A549 (cell line): ENCODE measurements around the gene CDS1. TPM values are rescaled to one million over a fixed set of nuclear protein-coding genes. Genes with fewer than 3 reads are reported as not detected.

Source experiments
- ATAC-seq, 2 experiments: fragments of 200-7000 bp in 1 of 2; fragments of >200 bp in 1 of 2; cut with Nextera tagmentation in 1 of 2; cut with Tn5 transposase in 1 of 2; 3 replicates each; pipeline versions ENCODE4 v1.8.0 to v1.9.1; 2018 to 2020; ENCODE audit warnings: mild to moderate bottlenecking in 1 of 2, moderate library complexity in 1 of 2
- CTCF ChIA-PET: fragments of 300-600 bp; sonication (Branson Sonifier 250); formaldehyde crosslinking; extraction: SDS; loops from one replicate; lab custom pipeline; 2021; ENCODE audit warnings: antibody characterized with exemption, inconsistent platforms; lab: Yijun Ruan, JAX
- POLR2A ChIA-PET: fragments of 350-600 bp; formaldehyde crosslinking; extraction: SDS; loops from one replicate; lab custom pipeline; 2021; ENCODE audit warnings: antibody characterized with exemption, inconsistent platforms; lab: Yijun Ruan, JAX
- DNase-seq, 2 experiments: peaks; one replicate each; pipeline versions ENCODE4 v3.0.0 to v3.0.0-alpha.2; 2011 to 2016; ENCODE audit warnings: low read depth in 1 of 2, low spot score in 1 of 2
- FAIRE-seq: peaks from 2 replicates; lab custom pipeline; 2011; peaks lifted over from hg19 to GRCh38; lab: Jason Lieb, UNC
- H3K27ac ChIP-seq, 2 experiments: fragments of >200 bp; sonication (Bioruptor Twin); formaldehyde crosslinking; 3 replicates each; pipeline ENCODE4 v1.5.1; 2016 to 2017
- H3K4me1 ChIP-seq: fragments of >200 bp; sonication (Bioruptor Twin); formaldehyde crosslinking; 3 replicates; pipeline ENCODE4 v1.6.1; 2016
- H3K4me2 ChIP-seq: fragments of >200 bp; sonication (Bioruptor Twin); formaldehyde crosslinking; 3 replicates; pipeline ENCODE4 v1.6.1; 2016
- H3K4me3 ChIP-seq: fragments of >200 bp; sonication (Bioruptor Twin); formaldehyde crosslinking; 3 replicates; pipeline ENCODE4 v1.5.1; 2016
- H3K9me3 ChIP-seq: fragments of >200 bp; sonication (Bioruptor Twin); formaldehyde crosslinking; 3 replicates; pipeline ENCODE4 v1.6.1; 2016
- BCL3 ChIP-seq: fragments of >200 bp; sonication (Bioruptor Twin); formaldehyde crosslinking; IDR thresholded peaks from 3 replicates; pipeline ENCODE4 v1.6.1; 2016
- CBX2 ChIP-seq: fragments of 200-600 bp; sonication (generic); IDR thresholded peaks from 2 replicates; pipeline ENCODE4 v1.6.1; 2016; ENCODE audit warnings: low read depth, mild to moderate bottlenecking, borderline replicate concordance
- CBX8 ChIP-seq: fragments of 200-600 bp; sonication (generic); IDR thresholded peaks from 2 replicates; pipeline ENCODE4 v1.6.1; 2016
- CEBPB ChIP-seq, 2 experiments: fragments of >200 bp in 1 of 2; sonication (Bioruptor Twin) in 1 of 2; formaldehyde crosslinking in 1 of 2; IDR thresholded peaks; 2 replicates each; pipeline ENCODE4 v1.6.1; 2012 to 2016
- CHD2 ChIP-seq: fragments of 150-350 bp; IDR thresholded peaks from 2 replicates; pipeline ENCODE4 v1.6.1; 2014; ENCODE audit warnings: low read length; ENCODE audit not compliant: partially characterized antibody
- CHD4 ChIP-seq: fragments of 200-600 bp; sonication (generic); IDR thresholded peaks from 2 replicates; pipeline ENCODE4 v1.6.1; 2016; ENCODE audit warnings: antibody characterized with exemption, mild to moderate bottlenecking, borderline replicate concordance
- EHF ChIP-seq: fragments of 250-450 bp; sonication (Bioruptor Pico); IDR thresholded peaks from 2 replicates; pipeline ENCODE4 v1.5.0; 2020; ENCODE audit warnings: mild to moderate bottlenecking
- EHMT2 ChIP-seq: fragments of 200-600 bp; sonication (generic); IDR thresholded peaks from 2 replicates; pipeline ENCODE4 v1.6.1; 2016; ENCODE audit warnings: antibody characterized with exemption, low read depth, mild to moderate bottlenecking, moderate library complexity
- ELK1 ChIP-seq: fragments of 150-350 bp; IDR thresholded peaks from 2 replicates; pipeline ENCODE4 v1.6.1; 2014; ENCODE audit warnings: low read depth, mild to moderate bottlenecking, low read length
- EP300 ChIP-seq, 2 experiments: fragments of >200 bp; sonication (Bioruptor Twin); formaldehyde crosslinking; IDR thresholded peaks; 2 replicates in 1 of 2; 3 replicates in 1 of 2; pipeline ENCODE4 v1.6.1; 2016 to 2017
- FOXS1 ChIP-seq: fragments of 250-450 bp; sonication (Bioruptor Pico); IDR thresholded peaks from 2 replicates; pipeline ENCODE4 v1.5.0; 2020; ENCODE audit warnings: mild to moderate bottlenecking, moderate library complexity
- GATA3 ChIP-seq: IDR thresholded peaks from 2 replicates; pipeline ENCODE4 v1.6.1; 2012; ENCODE audit warnings: borderline replicate concordance
- HDAC2 ChIP-seq: fragments of 200-600 bp; sonication (generic); IDR thresholded peaks from 2 replicates; pipeline ENCODE4 v1.6.1; 2016
- HOXA7 ChIP-seq: fragments of 250-450 bp; sonication (Bioruptor Pico); IDR thresholded peaks from 2 replicates; pipeline ENCODE4 v1.5.0; 2020; ENCODE audit warnings: mild to moderate bottlenecking, moderate library complexity
- HOXB13 ChIP-seq: fragments of 250-450 bp; sonication (Bioruptor Pico); IDR thresholded peaks from 2 replicates; pipeline ENCODE4 v1.5.0; 2020; ENCODE audit warnings: low read depth, mild to moderate bottlenecking, moderate library complexity
- HOXB5 ChIP-seq: fragments of 250-450 bp; sonication (Bioruptor Pico); IDR thresholded peaks from 2 replicates; pipeline ENCODE4 v1.5.0; 2020; ENCODE audit warnings: mild to moderate bottlenecking, moderate library complexity
- KDM1A ChIP-seq: fragments of 200-600 bp; sonication (generic); IDR thresholded peaks from 2 replicates; pipeline ENCODE4 v1.6.1; 2016; ENCODE audit warnings: low read depth, mild to moderate bottlenecking
- MYC ChIP-seq: IDR thresholded peaks from 2 replicates; pipeline ENCODE4 v1.6.1; 2012; ENCODE audit warnings: mild to moderate bottlenecking, inconsistent platforms, low read length, improper control_type of control experiment, borderline replicate concordance
- NFE2L2 ChIP-seq: fragments of 150-350 bp; conservative IDR thresholded peaks from 2 replicates; pipeline ENCODE4 v1.6.1; 2014; ENCODE audit warnings: low read length
- NR3C1 ChIP-seq: fragments of >200 bp; sonication (Bioruptor Twin); formaldehyde crosslinking; IDR thresholded peaks from 3 replicates; pipeline ENCODE4 v1.6.1; 2017
- PBX3 ChIP-seq: IDR thresholded peaks from 2 replicates; pipeline ENCODE4 v1.6.1; 2012
- PHF8 ChIP-seq: fragments of 200-600 bp; sonication (generic); IDR thresholded peaks from 2 replicates; pipeline ENCODE4 v1.6.1; 2016; ENCODE audit warnings: low read depth, mild to moderate bottlenecking, antibody characterized with exemption, moderate library complexity, borderline replicate concordance
- POLR2AphosphoS2 ChIP-seq: conservative IDR thresholded peaks from 2 replicates; pipeline ENCODE4 v1.6.1; 2012; ENCODE audit warnings: low read length, improper control_type of control experiment, inconsistent platforms
- RAD21 ChIP-seq, 2 experiments: fragments of >200 bp in 1 of 2; sonication (Bioruptor Twin) in 1 of 2; formaldehyde crosslinking in 1 of 2; IDR thresholded peaks in 1 of 2; conservative IDR thresholded peaks in 1 of 2; 2 replicates in 1 of 2; 3 replicates in 1 of 2; pipeline ENCODE4 v1.6.1; 2012 to 2018; ENCODE audit warnings: inconsistent platforms in 1 of 2
- RCOR1 ChIP-seq: fragments of 150-350 bp; IDR thresholded peaks from 2 replicates; pipeline ENCODE4 v1.6.1; 2014; ENCODE audit warnings: antibody characterized with exemption, low read length, low read depth
- RFX5 ChIP-seq: fragments of 450-650 bp; IDR thresholded peaks from 2 replicates; pipeline ENCODE4 v1.7.1; 2014; ENCODE audit warnings: antibody characterized with exemption, mild to moderate bottlenecking, moderate library complexity
- SMC3 ChIP-seq: fragments of >200 bp; sonication (Bioruptor Twin); formaldehyde crosslinking; IDR thresholded peaks from 3 replicates; pipeline ENCODE4 v1.6.1; 2018; ENCODE audit warnings: inconsistent platforms
- TP53 ChIP-seq: fragments of 250-450 bp; sonication (Bioruptor Pico); IDR thresholded peaks from 2 replicates; pipeline ENCODE4 v1.5.0; 2021; ENCODE audit warnings: mild to moderate bottlenecking, moderate library complexity
- ZSCAN20 ChIP-seq: fragments of 250-450 bp; sonication (Bioruptor Pico); IDR thresholded peaks from 2 replicates; pipeline ENCODE4 v1.8.0; 2022; ENCODE audit warnings: mild to moderate bottlenecking, moderate library complexity
- WGBS: methylation state at CpG from one replicate; pipeline ENCODE4 v1.1.6; 2017; ENCODE audit errors: missing lambda C conversion rate; 5-methylcytosine and 5-hydroxymethylcytosine counted together
- polyA plus RNA-seq, 4 experiments: library from polyadenylated mRNA; depleted of rRNA in 3 of 4; stranded (reverse); fragments of >200 nt; fragmentation: RNase III in 1 of 4; extraction: RNeasy Plus Mini Kit Qiagen cat#74134 plus additional on column Dnase treatment in 1 of 4; gene quantifications; 2 replicates in 3 of 4; 3 replicates in 1 of 4; pipeline ENCODE4 v1.2.3, GENCODE V29; 2011 to 2017
- TF ChIP-seq, protein P1 (sequence below): IDR thresholded peaks from 2 replicates; pipeline ENCODE4 v1.6.1; 2012
- TF ChIP-seq, protein P2 (sequence below): fragments of >200 bp; sonication (Bioruptor Twin); formaldehyde crosslinking; IDR thresholded peaks from 3 replicates; pipeline ENCODE4 v1.5.1; 2016

CDS1 gene
- polyA plus RNA-seq, 2 of the 4 experiments (the other 2 are of a cell fraction), result 0.46 to 1.4 TPM

DNA sequence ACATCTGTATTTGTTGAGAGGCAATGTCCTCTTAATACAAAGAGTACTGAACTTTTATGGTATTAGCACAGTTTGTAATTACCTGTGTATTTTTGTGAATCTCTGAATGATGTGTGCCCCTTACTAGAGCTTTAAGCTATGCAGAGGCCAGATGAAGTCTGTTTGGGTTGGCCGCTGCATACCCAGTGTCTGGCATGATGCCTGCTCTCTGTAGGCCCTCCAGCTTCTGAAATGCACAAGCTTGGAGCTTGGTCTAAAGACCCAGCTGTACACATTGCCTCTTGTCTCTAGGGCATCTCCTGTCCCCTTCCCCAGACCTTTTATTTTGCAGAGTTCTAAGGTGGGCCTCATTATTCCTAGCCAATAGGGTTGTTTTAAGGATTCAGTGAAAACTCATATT lies 68.6 kb downstream of the CDS1 start:
- TF ChIP-seq MYC (no peak), GATA3 (no peak), NFE2L2 (no peak), ZSCAN20 (no peak), PBX3 (no peak), CHD4 (no peak), CBX8 (no peak), KDM1A (no peak), SMC3 (no peak), FOXS1 (no peak), EHF (no peak), TP53 (CRISPR knock-in tag) (no peak), NR3C1 (no peak), EHMT2 (no peak), RAD21 (conservative IDR thresholded peaks at IDR 0.05 in 1 of 2, IDR thresholded peaks at IDR 0.05 in 1 of 2) (no peak), HOXB13 (CRISPR knock-in tag) (no peak), CHD2 (no peak)
- TF ChIP-seq, protein P1, sequence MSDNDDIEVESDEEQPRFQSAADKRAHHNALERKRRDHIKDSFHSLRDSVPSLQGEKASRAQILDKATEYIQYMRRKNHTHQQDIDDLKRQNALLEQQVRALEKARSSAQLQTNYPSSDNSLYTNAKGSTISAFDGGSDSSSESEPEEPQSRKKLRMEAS, result no peak
- TF ChIP-seq, protein P2, sequence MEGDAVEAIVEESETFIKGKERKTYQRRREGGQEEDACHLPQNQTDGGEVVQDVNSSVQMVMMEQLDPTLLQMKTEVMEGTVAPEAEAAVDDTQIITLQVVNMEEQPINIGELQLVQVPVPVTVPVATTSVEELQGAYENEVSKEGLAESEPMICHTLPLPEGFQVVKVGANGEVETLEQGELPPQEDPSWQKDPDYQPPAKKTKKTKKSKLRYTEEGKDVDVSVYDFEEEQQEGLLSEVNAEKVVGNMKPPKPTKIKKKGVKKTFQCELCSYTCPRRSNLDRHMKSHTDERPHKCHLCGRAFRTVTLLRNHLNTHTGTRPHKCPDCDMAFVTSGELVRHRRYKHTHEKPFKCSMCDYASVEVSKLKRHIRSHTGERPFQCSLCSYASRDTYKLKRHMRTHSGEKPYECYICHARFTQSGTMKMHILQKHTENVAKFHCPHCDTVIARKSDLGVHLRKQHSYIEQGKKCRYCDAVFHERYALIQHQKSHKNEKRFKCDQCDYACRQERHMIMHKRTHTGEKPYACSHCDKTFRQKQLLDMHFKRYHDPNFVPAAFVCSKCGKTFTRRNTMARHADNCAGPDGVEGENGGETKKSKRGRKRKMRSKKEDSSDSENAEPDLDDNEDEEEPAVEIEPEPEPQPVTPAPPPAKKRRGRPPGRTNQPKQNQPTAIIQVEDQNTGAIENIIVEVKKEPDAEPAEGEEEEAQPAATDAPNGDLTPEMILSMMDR, result no peak
- TF ChIP-seq, all 56 proteins: peak for 0
- 83% methylated on average over 1 of the region's 1 CpG for WGBS
- no peak overlapping the region for H3K27ac ChIP-seq
- H3K4me1 ChIP-seq, result no peaks in the 10 kb centered on the region
- no peaks in the 10 kb centered on the region for H3K9me3 ChIP-seq
- DNase-seq (no peak), ATAC-seq (no peak), FAIRE-seq (no peak)
- CTCF ChIA-PET, result no interaction called here
- H3K4me3 ChIP-seq, result no peak overlapping the region
- H3K4me2 ChIP-seq, result no peak overlapping the region
- POLR2A ChIA-PET, result no interaction called here

GRCh38 chr4:84652478-84652877 lies 69.6 kb downstream of the CDS1 start:
- Histone ChIP-seq H3K9me3 (no peaks in the 10 kb centered on the region), H3K27ac (no peak overlapping the region), H3K4me3 (no peak overlapping the region), H3K4me1 (no peaks in the 10 kb centered on the region), H3K4me2 (no peak overlapping the region)
- no peak for ATAC-seq
- ChIA-PET CTCF (no interaction called here), POLR2A (no interaction called here)
- FAIRE-seq, result no peak
- 74% methylated on average over 4 of the region's 4 CpGs for WGBS
- DNase-seq, result no peak
- TF ChIP-seq POLR2AphosphoS2, result no peak
- TF ChIP-seq TP53 (CRISPR knock-in tag), result no peak
- TF ChIP-seq HOXB5 (CRISPR knock-in tag), result no peak
- TF ChIP-seq CEBPB (IDR thresholded peaks at IDR 0.05), result no peak
- TF ChIP-seq CHD2, result no peak

- ChIA-PET POLR2A (no interaction called here), CTCF (no interaction called here)
- 93% methylated on average over 3 of the region's 3 CpGs for WGBS
- Histone ChIP-seq H3K4me2 (no peak overlapping the region), H3K9me3 (no peaks in the 10 kb centered on the region), H3K4me1 (no peaks in the 10 kb centered on the region), H3K4me3 (no peak overlapping the region), H3K27ac (no peak overlapping the region)
- DNase-seq (no peak), ATAC-seq (no peak), FAIRE-seq (no peak)
- TF ChIP-seq NR3C1, result no peak
- no peak for TF ChIP-seq EP300 (IDR thresholded peaks at IDR 0.05)
- no peak for TF ChIP-seq HOXB5 (CRISPR knock-in tag)
- no peak for TF ChIP-seq PBX3
- no peak for TF ChIP-seq RCOR1
- TF ChIP-seq ELK1, result no peak
- no peak for TF ChIP-seq BCL3
- TF ChIP-seq CHD4, result no peak
- TF ChIP-seq CBX2, result no peak
- no peak for TF ChIP-seq KDM1A
- TF ChIP-seq RFX5, result no peak
- TF ChIP-seq HOXA7 (CRISPR knock-in tag), result no peak
- TF ChIP-seq HDAC2, result no peak
- no peak for TF ChIP-seq SMC3
- no peak for TF ChIP-seq PHF8
Measured at GRCh38 chr4:84660606-84661005, 77.7 kb downstream of the CDS1 start.
